ENCODE measurements around the gene CFL2. TPM values are rescaled to one million over a fixed set of nuclear protein-coding genes. Genes with fewer than 3 reads are reported as not detected.
A peak's percentile ranks its signal among the peaks of the same experiment; 100 is the strongest.

Gene CFL2
- total RNA-seq, 1 experiment from 2014 or later = 13.9 TPM

GRCh38 chr14:34680806-34681479, 33.5 kb downstream of the CFL2 start:
- no peak overlapping the region for H3K4me2 ChIP-seq (ENCODE audit: insufficient read depth, insufficient read length, low read length)
- no peak overlapping the region for H4K8ac ChIP-seq (replicated peaks; ENCODE audit: insufficient read length, low read depth, low read length)
- H3K4me1 Mint-ChIP-seq = peaks cover 17 to 19% of the 10 kb centered on the region in 2 experiments
- H3K4me3 Mint-ChIP-seq = no peak overlapping the region
- H3T11ph ChIP-seq (ENCODE audit: low read length) = no peak overlapping the region
- H2BK12ac ChIP-seq (ENCODE audit: insufficient read length, low read depth, low read length) = no peak overlapping the region
- H3K27me3 ChIP-seq (ENCODE audit: insufficient read depth, low read length) = no peaks in the 10 kb centered on the region
- no peak for DNase-seq
- no peaks in the 10 kb centered on the region for H4K20me1 ChIP-seq (ENCODE audit: control insufficient read depth, insufficient read depth, insufficient read length)
- H2BK20ac ChIP-seq (ENCODE audit: low read depth, low read length, poor library complexity, severe bottlenecking) = no peak overlapping the region
- H3K18ac ChIP-seq (ENCODE audit: insufficient read length, low read depth, low read length) = no peak overlapping the region
- TF ChIP-seq CTCF (conservative IDR thresholded peaks at IDR 0.05) = no peak
- no peak overlapping the region for H3K14ac ChIP-seq (ENCODE audit: insufficient read depth, low read length)
- no peak overlapping the region for H4K5ac ChIP-seq (ENCODE audit: insufficient read length, low read depth, low read length)
- H3K4ac ChIP-seq (ENCODE audit: low read depth, low read length) = no peak overlapping the region
- WGBS (ENCODE audit: extremely low coverage, insufficient read length, low lambda C conversion rate) = no CpG with 5 or more reads among the region's 8 CpGs
- H3K9ac ChIP-seq (ENCODE audit: extremely low read depth, insufficient read length, low read length) = no peak overlapping the region
- no peaks in the 10 kb centered on the region for H3K9me3 ChIP-seq (ENCODE audit: control insufficient read depth, low read depth, low read length)
- no peak overlapping the region for H2AK5ac ChIP-seq (ENCODE audit: insufficient read length, low read length)
- H3K27ac ChIP-seq (ENCODE audit: insufficient read length, low read depth, low read length) = no peak overlapping the region
- no peak overlapping the region for H2BK120ac ChIP-seq (ENCODE audit: low read depth, low read length, poor library complexity, severe bottlenecking)
- H3K56ac ChIP-seq (ENCODE audit: insufficient read length, low read depth, low read length) = no peak overlapping the region
- H3K27me3 Mint-ChIP-seq (ENCODE audit: low read depth) = no peaks in the 10 kb centered on the region
- no peaks in the 10 kb centered on the region for H3K36me3 Mint-ChIP-seq (ENCODE audit: insufficient read depth in 1 of 3, low read depth in 3 of 3)
- H2AFZ ChIP-seq (ENCODE audit: low read length) = no peak overlapping the region
- H3K4me1 ChIP-seq (ENCODE audit: insufficient read depth, low read length) = peaks cover 3% of the 10 kb centered on the region; the same call in 1 of the 2 replicates
- H2BK5ac ChIP-seq (ENCODE audit: insufficient read length, low read length) = no peak overlapping the region
- peak overlapping the region in 1 of 3 experiments; percentile 69; a peak in 1 of 7 replicates for H3K27ac Mint-ChIP-seq
- H3K23ac ChIP-seq (ENCODE audit: insufficient read length, low read depth, low read length) = no peak overlapping the region
- no peaks in the 10 kb centered on the region for H3K79me2 ChIP-seq (ENCODE audit: insufficient read depth, low read length)
- H2BK15ac ChIP-seq (ENCODE audit: low read depth, low read length) = no peak overlapping the region
- no peaks in the 10 kb centered on the region for H3K23me2 ChIP-seq (ENCODE audit: insufficient read length, low read depth, low read length, poor library complexity, severe bottlenecking)
- H3K9me3 Mint-ChIP-seq = no peaks in the 10 kb centered on the region
- no peaks in the 10 kb centered on the region for H3K79me1 ChIP-seq (ENCODE audit: insufficient read depth, low read depth, low read length, poor library complexity, severe bottlenecking)
- no peak overlapping the region for H4K91ac ChIP-seq (ENCODE audit: insufficient read length, low read depth, low read length)

Measured in H9 (cell line).